ENCODE results near the gene COTL1. TPM values are rescaled to one million over a fixed set of nuclear protein-coding genes. Genes with fewer than 3 reads are reported as not detected.
A peak's percentile ranks its signal among the peaks of the same experiment; 100 is the strongest.
"Not testable (repeated sequence)": the region's sequence is repeated elsewhere in the genome, so short reads cannot be mapped to it uniquely, and the experiment has no call there.

The COTL1 gene
- total RNA-seq, 4 donors from 2014 or later, result 19.1 to 66.9 (median 29.4) TPM

DNA sequence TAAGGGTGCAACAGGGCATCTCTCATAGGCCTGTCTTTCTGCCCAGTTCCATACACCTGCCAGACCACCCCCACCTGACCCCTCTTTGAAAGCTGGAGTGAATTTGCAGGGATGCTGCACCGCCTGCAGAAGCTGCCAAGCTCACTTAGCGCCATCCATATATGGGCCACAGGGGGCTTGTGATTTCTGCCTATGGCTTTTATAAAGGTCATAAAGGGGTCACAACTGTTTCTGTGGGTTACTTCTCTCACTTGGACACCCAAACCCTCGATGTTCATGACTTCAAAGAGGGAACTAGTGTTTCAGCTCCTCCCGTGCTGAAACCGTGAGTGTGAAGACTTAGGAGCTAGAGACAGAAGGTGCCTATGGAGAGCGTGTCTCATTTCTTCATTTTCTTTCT is 89.6 kb downstream of the COTL1 start:
- Histone ChIP-seq H3K4me1 (peaks cover 8 to 16% of the 10 kb centered on the region in 2 donors), H3K36me3 (no peaks in the 10 kb centered on the region), H3K27ac (peak overlapping the region in 1 of 2 donors; percentile 69), H3K27me3 (no peaks in the 10 kb centered on the region), H3K9me3 (no peaks in the 10 kb centered on the region), H3K4me3 (no peak overlapping the region)
- TF ChIP-seq POLR2A (IDR thresholded peaks at IDR 0.05), result no peak
- TF ChIP-seq, protein P1, sequence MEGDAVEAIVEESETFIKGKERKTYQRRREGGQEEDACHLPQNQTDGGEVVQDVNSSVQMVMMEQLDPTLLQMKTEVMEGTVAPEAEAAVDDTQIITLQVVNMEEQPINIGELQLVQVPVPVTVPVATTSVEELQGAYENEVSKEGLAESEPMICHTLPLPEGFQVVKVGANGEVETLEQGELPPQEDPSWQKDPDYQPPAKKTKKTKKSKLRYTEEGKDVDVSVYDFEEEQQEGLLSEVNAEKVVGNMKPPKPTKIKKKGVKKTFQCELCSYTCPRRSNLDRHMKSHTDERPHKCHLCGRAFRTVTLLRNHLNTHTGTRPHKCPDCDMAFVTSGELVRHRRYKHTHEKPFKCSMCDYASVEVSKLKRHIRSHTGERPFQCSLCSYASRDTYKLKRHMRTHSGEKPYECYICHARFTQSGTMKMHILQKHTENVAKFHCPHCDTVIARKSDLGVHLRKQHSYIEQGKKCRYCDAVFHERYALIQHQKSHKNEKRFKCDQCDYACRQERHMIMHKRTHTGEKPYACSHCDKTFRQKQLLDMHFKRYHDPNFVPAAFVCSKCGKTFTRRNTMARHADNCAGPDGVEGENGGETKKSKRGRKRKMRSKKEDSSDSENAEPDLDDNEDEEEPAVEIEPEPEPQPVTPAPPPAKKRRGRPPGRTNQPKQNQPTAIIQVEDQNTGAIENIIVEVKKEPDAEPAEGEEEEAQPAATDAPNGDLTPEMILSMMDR (IDR thresholded peaks at IDR 0.05), result no peak
- no peak for DNase-seq
- intact Hi-C loops (cut with DNase I; ENCODE audit: low total_unique reads), result no loop called here

DNA sequence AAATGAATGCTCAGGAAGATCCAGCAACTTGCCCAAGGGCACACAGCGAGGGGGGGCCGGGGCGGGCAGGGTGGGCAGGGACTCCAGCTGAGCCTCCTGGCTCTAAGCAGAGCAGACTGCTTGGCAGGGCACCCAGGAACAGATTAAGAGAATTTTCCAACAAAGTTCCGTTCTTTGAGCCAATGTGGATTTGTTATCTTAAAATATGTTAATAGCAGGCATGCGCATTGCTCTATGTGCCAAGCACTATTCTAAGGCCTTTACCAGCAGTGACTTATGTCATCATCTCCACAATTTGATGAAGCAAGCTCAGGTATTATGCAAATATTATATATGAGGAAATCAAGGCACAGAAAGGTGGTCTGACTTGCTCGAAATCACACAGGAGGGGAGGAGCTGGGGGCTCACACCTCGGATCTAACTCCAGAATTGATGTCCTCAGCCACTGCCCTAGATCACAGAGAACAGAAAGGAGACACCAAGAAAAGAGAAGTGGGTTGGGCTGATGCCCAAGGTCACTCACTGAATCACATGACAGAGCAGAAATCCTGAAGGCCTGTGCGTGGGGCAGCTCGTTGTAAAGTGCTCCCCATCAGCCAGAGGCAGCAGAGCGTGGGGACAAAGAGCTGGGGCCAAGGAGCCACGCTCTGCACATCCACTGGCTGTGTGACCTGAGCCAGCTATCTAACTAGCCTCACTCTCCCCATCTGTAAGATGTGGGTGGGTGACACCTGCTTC is 90.2 kb downstream of the COTL1 start:
- no peak for DNase-seq
- Histone ChIP-seq H3K4me1 (peaks cover 8 to 16% of the 10 kb centered on the region in 2 donors), H3K36me3 (no peaks in the 10 kb centered on the region), H3K4me3 (no peak overlapping the region), H3K27ac (peak overlapping the region; percentile 56 to 69), H3K9me3 (no peaks in the 10 kb centered on the region), H3K27me3 (no peaks in the 10 kb centered on the region)
- intact Hi-C loops (cut with DNase I; ENCODE audit: low total_unique reads), result no loop called here
- TF ChIP-seq, protein P1 (IDR thresholded peaks at IDR 0.05), result no peak
- no peak for TF ChIP-seq POLR2A (IDR thresholded peaks at IDR 0.05)

DNA sequence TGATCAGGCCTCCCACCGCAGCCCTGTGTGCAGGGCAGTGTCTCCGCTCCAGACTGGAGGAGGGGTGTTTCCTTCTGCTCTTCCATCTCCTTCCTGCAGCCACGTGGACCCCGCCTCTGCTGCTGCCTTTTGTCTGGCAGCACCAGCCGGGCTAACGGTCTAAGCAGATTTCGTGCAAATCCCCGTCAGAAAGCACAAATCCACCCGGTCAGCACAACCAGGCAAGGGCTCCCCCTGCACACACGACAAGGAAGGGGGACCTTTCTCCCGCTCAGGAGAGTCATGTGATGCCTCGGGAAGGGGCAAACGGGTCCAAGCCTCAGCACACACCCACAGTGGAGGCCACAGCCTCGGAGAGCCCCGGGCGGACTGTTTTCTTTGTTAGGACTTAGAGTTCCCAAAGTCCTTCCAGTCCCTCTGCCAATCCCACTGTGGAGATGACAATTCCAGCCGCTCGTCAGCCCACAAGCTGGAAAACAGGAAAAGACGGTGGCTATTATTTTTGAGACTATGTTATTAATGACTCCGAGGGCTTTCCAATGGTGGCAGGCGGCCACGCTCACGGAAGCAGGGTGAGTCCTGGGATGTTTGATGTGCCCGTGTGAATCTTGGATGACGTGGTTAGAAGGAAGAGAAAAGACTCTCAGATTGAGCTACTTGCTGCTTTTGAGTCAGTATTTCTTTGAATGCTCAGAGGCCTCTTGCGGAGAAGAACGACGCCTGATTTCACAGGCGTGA is 90.9 kb downstream of the COTL1 start:
- DNase-seq, result peak in 1 of 2 donors; percentile 43
- no peaks in the 10 kb centered on the region for H3K9me3 ChIP-seq
- intact Hi-C loops (cut with DNase I; ENCODE audit: low total_unique reads), result no loop called here
- H3K36me3 ChIP-seq, result no peaks in the 10 kb centered on the region
- peak overlapping the region in 1 of 2 donors; percentile 4 for H3K4me3 ChIP-seq
- TF ChIP-seq, protein P1 (IDR thresholded peaks at IDR 0.05), result no peak
- no peak for TF ChIP-seq POLR2A (IDR thresholded peaks at IDR 0.05)
- peaks cover 5 to 14% of the 10 kb centered on the region in 2 donors for H3K4me1 ChIP-seq
- H3K27me3 ChIP-seq, result no peaks in the 10 kb centered on the region
- peak overlapping the region; percentile 56 to 69 for H3K27ac ChIP-seq

DNA sequence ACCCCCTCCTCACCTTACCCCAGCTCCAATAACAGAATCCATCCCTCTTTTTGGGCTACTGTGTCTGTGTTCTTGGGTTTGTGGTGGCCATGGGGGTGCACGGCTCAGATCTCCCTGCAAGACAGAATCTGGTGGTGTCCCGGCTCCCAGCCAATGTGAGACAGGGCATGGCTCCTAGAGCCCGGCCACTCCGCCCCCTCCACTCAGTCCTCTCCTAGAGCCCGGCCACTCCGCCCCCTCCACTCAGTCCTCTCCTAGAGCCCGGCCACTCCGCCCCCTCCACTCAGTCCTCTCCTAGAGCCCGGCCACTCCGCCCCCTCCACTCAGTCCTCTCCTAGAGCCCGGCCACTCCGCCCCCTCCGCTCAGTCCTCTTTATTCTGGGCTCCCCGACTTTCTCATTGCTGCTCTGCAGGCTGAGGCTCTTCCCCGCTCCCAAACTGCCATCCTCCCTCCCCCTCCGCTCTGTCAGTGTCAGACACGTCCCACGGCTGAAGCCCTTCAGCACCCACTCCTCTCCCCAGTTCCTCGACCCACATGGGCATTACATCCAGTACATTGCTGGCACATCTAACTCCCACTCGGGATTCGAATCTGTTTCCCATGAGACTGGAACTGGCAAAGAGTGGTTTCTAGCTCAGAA is 92.8 kb downstream of the COTL1 start:
- H3K27ac ChIP-seq; H3K27me3 ChIP-seq; intact Hi-C loops (cut with DNase I; ENCODE audit: low total_unique reads); H3K36me3 ChIP-seq; H3K9me3 ChIP-seq; H3K4me3 ChIP-seq; H3K4me1 ChIP-seq; DNase-seq: not testable (repeated sequence)

DNA sequence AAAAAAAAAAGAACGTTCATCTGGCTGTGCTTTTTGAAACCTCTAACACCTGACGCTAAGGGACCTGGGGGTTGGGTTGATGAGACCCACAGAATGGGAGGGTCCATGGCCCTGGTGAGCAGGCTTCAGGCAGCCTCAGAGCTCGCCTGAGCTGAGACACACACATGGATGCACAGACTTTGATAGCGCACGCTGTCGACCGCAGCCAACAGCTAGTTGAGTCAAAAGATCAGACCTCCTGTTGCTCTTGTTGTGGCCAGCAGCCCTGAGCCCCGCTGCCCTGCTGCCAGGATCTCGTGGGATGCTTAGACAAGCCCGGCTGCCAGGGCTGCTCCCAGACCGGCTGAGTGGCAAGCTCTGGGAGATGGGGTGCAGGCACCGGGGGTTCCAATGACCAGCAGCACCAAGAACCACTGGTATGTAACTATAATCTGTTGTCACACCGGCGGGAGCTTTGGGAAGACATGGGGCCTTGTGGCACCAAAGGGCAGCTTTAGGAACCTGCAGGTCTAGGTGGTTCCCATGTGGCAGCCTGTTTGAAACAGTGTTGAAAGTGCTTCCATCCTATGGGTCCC is 93.4 kb downstream of the COTL1 start:
- Histone ChIP-seq H3K27ac (no peak overlapping the region), H3K36me3 (no peaks in the 10 kb centered on the region), H3K27me3 (no peaks in the 10 kb centered on the region), H3K4me1 (peaks cover 0 to 6% of the 10 kb centered on the region in 2 donors), H3K4me3 (no peak overlapping the region), H3K9me3 (no peaks in the 10 kb centered on the region)
- intact Hi-C loops (cut with DNase I; ENCODE audit: low total_unique reads), result no loop called here
- TF ChIP-seq, protein P1 (IDR thresholded peaks at IDR 0.05), result no peak
- TF ChIP-seq POLR2A (IDR thresholded peaks at IDR 0.05), result no peak
- no peak for DNase-seq
